ENCODE data around the gene CR1L. TPM values are rescaled to one million over a fixed set of nuclear protein-coding genes. Genes with fewer than 3 reads are reported as not detected.
"Not testable (repeated sequence)": the region's sequence is repeated elsewhere in the genome, so short reads cannot be mapped to it uniquely, and the experiment has no call there.

The CR1L gene
- total and polyA plus RNA-seq, 12 donors = 0.34 to 1.1 (median 0.42) TPM; not detected in 9

DNA sequence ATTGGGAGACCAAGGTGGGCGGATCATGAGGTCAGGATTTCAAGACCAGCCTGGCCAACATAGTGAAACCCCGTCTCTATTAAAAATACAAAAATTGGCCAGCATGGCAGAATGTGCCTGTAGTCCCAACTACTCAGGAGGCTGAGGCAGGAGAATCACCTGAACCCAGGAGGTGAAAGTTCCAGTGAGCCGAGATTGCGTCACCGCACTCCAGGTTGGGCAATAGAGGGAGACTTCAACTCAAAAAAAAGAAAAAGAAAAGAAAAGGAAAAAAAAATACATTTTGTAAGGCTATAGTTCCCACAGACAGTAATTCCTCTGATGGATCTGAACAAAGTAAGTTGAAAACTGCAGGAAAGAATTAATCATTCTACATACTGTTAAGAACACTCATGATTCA lies 58.8 kb downstream of the CR1L start:
- WGBS, 2 donors = 90 to 96% methylated on average over 5 of the region's 5 CpGs
- ATAC-seq (no peak), DNase-seq (no peak)
- intact Hi-C loops (cut with DNase I) = no loop called here
- Histone ChIP-seq H3K27me3 (no peaks in the 10 kb centered on the region), H3K27ac (no peak overlapping the region), H3K4me3 (no peak overlapping the region), H3K4me1 (no peaks in the 10 kb centered on the region), H3K9me3 (no peaks in the 10 kb centered on the region), H3K36me3 (no peaks in the 10 kb centered on the region)
- TF ChIP-seq, protein P1, sequence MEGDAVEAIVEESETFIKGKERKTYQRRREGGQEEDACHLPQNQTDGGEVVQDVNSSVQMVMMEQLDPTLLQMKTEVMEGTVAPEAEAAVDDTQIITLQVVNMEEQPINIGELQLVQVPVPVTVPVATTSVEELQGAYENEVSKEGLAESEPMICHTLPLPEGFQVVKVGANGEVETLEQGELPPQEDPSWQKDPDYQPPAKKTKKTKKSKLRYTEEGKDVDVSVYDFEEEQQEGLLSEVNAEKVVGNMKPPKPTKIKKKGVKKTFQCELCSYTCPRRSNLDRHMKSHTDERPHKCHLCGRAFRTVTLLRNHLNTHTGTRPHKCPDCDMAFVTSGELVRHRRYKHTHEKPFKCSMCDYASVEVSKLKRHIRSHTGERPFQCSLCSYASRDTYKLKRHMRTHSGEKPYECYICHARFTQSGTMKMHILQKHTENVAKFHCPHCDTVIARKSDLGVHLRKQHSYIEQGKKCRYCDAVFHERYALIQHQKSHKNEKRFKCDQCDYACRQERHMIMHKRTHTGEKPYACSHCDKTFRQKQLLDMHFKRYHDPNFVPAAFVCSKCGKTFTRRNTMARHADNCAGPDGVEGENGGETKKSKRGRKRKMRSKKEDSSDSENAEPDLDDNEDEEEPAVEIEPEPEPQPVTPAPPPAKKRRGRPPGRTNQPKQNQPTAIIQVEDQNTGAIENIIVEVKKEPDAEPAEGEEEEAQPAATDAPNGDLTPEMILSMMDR (IDR thresholded peaks at IDR 0.05) = no peak

DNA sequence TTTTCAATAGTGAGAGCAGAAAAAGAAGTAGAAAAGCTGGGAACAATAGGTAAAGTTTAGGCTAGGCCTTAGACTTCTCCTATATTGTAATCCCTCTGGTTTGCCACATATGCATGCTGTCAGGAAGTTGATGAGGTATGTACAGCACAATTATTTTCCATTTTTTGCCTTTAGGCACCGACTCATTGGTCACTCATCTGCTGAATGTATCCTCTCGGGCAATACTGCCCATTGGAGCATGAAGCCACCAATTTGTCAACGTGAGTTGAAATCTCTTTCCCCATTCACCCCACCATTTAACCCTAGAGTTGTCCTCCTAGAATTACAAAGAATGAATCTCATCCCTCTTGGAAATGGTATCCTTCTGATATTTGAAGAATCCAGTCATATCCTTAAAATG lies 63.1 kb downstream of the CR1L start:
- H3K4me1 ChIP-seq; intact Hi-C loops (cut with DNase I); H3K9me3 ChIP-seq; DNase-seq; ATAC-seq; H3K4me3 ChIP-seq; H3K27me3 ChIP-seq; H3K36me3 ChIP-seq; H3K27ac ChIP-seq: not testable (repeated sequence)
- 66 to 74% methylated on average over 3 of the region's 3 CpGs for WGBS, 2 donors

GRCh38 chr1:207711285-207711684 lies 66.4 kb downstream of the CR1L start:
- no peak for DNase-seq
- TF ChIP-seq, protein P1 (IDR thresholded peaks at IDR 0.05) = no peak
- intact Hi-C loops (cut with DNase I) = no loop called here
- no peaks in the 10 kb centered on the region for H3K27me3 ChIP-seq
- no peak for ATAC-seq
- no peak overlapping the region for H3K27ac ChIP-seq
- H3K4me3 ChIP-seq = no peak overlapping the region
- H3K9me3 ChIP-seq = no peaks in the 10 kb centered on the region
- 51 to 53% methylated on average over 5 of the region's 5 CpGs for WGBS, 2 donors
- H3K36me3 ChIP-seq = no peaks in the 10 kb centered on the region
- H3K4me1 ChIP-seq = no peaks in the 10 kb centered on the region

DNA sequence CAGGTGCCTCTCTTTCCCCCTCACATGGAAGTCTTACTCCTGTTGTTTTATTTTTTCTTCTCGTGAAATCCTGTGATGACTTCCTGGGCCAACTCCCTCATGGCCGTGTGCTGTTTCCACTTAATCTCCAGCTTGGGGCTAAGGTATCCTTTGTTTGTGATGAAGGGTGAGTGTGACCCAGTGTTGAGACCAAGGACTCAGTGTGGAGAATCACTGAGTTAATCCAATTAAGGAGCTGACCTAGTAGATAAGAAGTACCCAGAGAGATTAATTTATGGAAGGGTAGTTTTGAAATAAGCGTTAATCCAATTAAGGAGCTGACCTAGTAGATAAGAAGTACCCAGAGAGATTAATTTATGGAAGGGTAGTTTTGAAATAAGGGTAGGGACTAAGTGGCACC lies 67.8 kb downstream of the CR1L start:
- H3K27me3 ChIP-seq; H3K9me3 ChIP-seq; DNase-seq; H3K4me3 ChIP-seq; intact Hi-C loops (cut with DNase I); H3K4me1 ChIP-seq; ATAC-seq; H3K36me3 ChIP-seq; H3K27ac ChIP-seq: not testable (repeated sequence)
- 58 to 81% methylated on average over 3 of the region's 3 CpGs for WGBS, 2 donors

GRCh38 chr1:207713529-207713928 lies 68.6 kb downstream of the CR1L start:
- H3K27ac ChIP-seq = no peak overlapping the region
- ATAC-seq (no peak), DNase-seq (no peak)
- H3K4me3 ChIP-seq = no peak overlapping the region
- TF ChIP-seq, protein P1 (IDR thresholded peaks at IDR 0.05) = no peak
- no peaks in the 10 kb centered on the region for H3K27me3 ChIP-seq
- H3K4me1 ChIP-seq = no peaks in the 10 kb centered on the region
- H3K36me3 ChIP-seq = no peaks in the 10 kb centered on the region
- 90 to 97% methylated on average over 12 of the region's 12 CpGs for WGBS, 2 donors
- H3K9me3 ChIP-seq = no peaks in the 10 kb centered on the region
- intact Hi-C loops (cut with DNase I) = no loop called here

DNA sequence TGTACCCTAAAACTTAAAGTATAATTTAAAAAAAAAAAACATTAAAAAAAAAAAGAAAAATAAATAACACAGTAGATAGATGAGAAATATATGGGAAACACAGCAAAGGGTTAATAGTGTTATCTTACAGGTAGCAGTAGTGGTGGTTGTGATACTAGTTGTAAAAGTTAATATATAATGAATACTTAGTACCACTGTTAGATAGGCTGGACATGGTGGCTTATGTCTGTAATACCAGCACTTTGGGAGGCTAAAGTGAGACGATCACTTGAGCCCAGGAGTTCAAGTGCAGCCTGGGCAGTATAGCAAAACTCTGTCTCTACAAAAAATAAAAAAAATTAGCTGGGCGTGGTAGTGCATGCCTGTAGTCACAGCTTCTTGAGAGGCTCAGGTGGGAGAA lies 74.3 kb downstream of the CR1L start:
- TF ChIP-seq, protein P1 (IDR thresholded peaks at IDR 0.05) = no peak
- DNase-seq = no peak
- peaks cover 0 to 5% (median 0%) of the 10 kb centered on the region in 11 donors for H3K9me3 ChIP-seq
- ATAC-seq = no peak
- H3K27ac ChIP-seq = no peak overlapping the region
- no peak overlapping the region for H3K4me3 ChIP-seq
- no peaks in the 10 kb centered on the region for H3K36me3 ChIP-seq
- intact Hi-C loops (cut with DNase I) = no loop called here
- 89 to 92% methylated on average over 2 of the region's 2 CpGs for WGBS, 2 donors
- no peaks in the 10 kb centered on the region for H3K27me3 ChIP-seq
- H3K4me1 ChIP-seq = no peaks in the 10 kb centered on the region

DNA sequence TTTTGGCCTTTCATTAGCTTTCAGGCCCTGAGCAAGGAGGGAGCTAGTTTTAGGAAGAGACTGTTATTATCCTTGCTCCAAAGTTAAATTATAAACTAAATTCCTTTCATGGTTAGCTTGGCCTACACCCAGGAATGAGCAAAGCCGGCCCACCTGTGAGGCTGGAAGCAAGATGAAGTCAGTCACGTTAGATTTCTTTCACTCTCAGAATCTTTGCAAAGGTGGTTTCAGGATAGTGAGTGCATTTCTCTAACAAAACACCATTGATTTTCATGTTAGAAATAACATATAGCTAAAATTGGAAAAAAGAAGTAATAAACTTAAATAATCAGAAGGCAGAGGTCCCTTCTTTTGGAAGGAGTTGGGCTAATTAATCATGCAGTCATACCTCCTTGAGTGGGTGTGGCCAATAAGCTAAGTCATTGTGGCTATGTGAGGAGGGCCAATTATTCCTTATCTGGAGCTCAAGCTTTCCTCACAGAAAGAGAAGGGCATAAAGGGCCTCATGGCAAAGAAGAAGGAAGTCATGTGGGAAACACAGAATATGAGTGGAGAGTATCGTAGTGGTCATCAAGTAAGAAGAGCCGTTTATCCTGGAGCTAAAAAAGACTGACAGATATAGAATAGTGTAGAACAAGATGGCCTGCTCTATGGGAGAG lies 83.4 kb downstream of the CR1L start:
- DNase-seq; H3K4me1 ChIP-seq; H3K4me3 ChIP-seq; H3K9me3 ChIP-seq; H3K27me3 ChIP-seq; H3K36me3 ChIP-seq; ATAC-seq; intact Hi-C loops (cut with DNase I); H3K27ac ChIP-seq: not testable (repeated sequence)
- 89 to 92% methylated on average over 4 of the region's 4 CpGs for WGBS, 2 donors

Measured in heart right ventricle (tissue), 16 donors.